Kidney epithelial cell (primary cell): ENCODE results near the gene EMID1. TPM values are rescaled to one million over a fixed set of nuclear protein-coding genes. Genes with fewer than 3 reads are reported as not detected.

Experiments
- DNase-seq: peaks from one replicate; pipeline ENCODE4 v3.0.0-alpha.2; 2010; ENCODE audit warnings: low read depth
- H3K27me3 ChIP-seq: 2 replicates; pipeline ENCODE4 v1.6.0; 2011; ENCODE audit warnings: low read length; ENCODE audit not compliant: control insufficient read depth, insufficient read depth
- H3K36me3 ChIP-seq: 2 replicates; pipeline ENCODE4 v1.5.1; 2011; ENCODE audit warnings: low read length; ENCODE audit not compliant: control insufficient read depth, insufficient read depth
- H3K4me3 ChIP-seq: 2 replicates; pipeline ENCODE4 v1.5.1; 2011; ENCODE audit warnings: low read depth, mild to moderate bottlenecking, control low read depth, low read length
- CTCF ChIP-seq: IDR thresholded peaks from 2 replicates; pipeline ENCODE4 v1.5.1; 2011; ENCODE audit warnings: mild to moderate bottlenecking, moderate library complexity, low read length, control low read depth, inconsistent platforms; ENCODE audit not compliant: insufficient read depth, poor library complexity, severe bottlenecking
- total RNA-seq: library from RNA; depleted of rRNA; stranded (reverse); fragments of >200 nt; gene quantifications from 2 replicates; pipeline ENCODE4 v1.2.3, GENCODE V29; 2015

EMID1 gene
- total RNA-seq, 1 donor from 2014 or later, result 2.2 TPM

- DNase-seq, result no peak
- TF ChIP-seq CTCF, result no peak
These were observed 52.9 kb downstream of the EMID1 start for GRCh38 chr22:29258407-29259252.

GRCh38 chr22:29259253-29259899 lies 53.7 kb downstream of the EMID1 start:
- DNase-seq, result no peak
- Histone ChIP-seq H3K4me3 (no peak overlapping the region), H3K36me3 (no peaks in the 10 kb centered on the region), H3K27me3 (no peaks in the 10 kb centered on the region)
- TF ChIP-seq CTCF, result peak; percentile 3

More at GRCh38 chr22:29258407-29259252, 52.9 kb downstream of the EMID1 start:
- H3K27me3 ChIP-seq, result no peaks in the 10 kb centered on the region
- no peak overlapping the region for H3K4me3 ChIP-seq
- no peaks in the 10 kb centered on the region for H3K36me3 ChIP-seq

GRCh38 chr22:29260031-29260560 lies 54.4 kb downstream of the EMID1 start:
- Histone ChIP-seq H3K27me3 (no peaks in the 10 kb centered on the region), H3K36me3 (no peaks in the 10 kb centered on the region), H3K4me3 (no peak overlapping the region)
- no peak for TF ChIP-seq CTCF
- DNase-seq, result no peak

- DNase-seq, result no peak
- no peak for TF ChIP-seq CTCF
- Histone ChIP-seq H3K36me3 (no peaks in the 10 kb centered on the region), H3K27me3 (no peaks in the 10 kb centered on the region), H3K4me3 (no peak overlapping the region)
These were observed 55.1 kb downstream of the EMID1 start for GRCh38 chr22:29260601-29261315.

GRCh38 chr22:29263791-29264276 lies 58.1 kb downstream of the EMID1 start:
- Histone ChIP-seq H3K36me3 (no peaks in the 10 kb centered on the region), H3K4me3 (no peak overlapping the region), H3K27me3 (no peaks in the 10 kb centered on the region)
- no peak for TF ChIP-seq CTCF
- DNase-seq, result no peak
